ENCODE measurements around the gene STON2.
"Not testable (repeated sequence)": the region's sequence is repeated elsewhere in the genome, so short reads cannot be mapped to it uniquely, and the experiment has no call there.

- TF ChIP-seq CTCF (conservative IDR thresholded peaks at IDR 0.05); ZFX (IDR thresholded peaks at IDR 0.05): not testable (repeated sequence)
Observed at GRCh38 chr14:81236849-81237248, 163.3 kb downstream of the STON2 start.

Data from C4-2B (cell line).